ENCODE data around the gene MAML2. TPM values are rescaled to one million over a fixed set of nuclear protein-coding genes. Genes with fewer than 3 reads are reported as not detected.

Gene MAML2
- total and polyA plus RNA-seq, 4 donors, result 0.56 to 2.1 (median 1.4) TPM

- DNase-seq (ENCODE audit: low spot score), result no peak
- Histone ChIP-seq H3K9me3 (ENCODE audit: control insufficient read depth in 4 of 4, low read length in 3 of 4) (no peaks in the 10 kb centered on the region), H3K4me1 (ENCODE audit: control insufficient read depth in 4 of 4, insufficient read depth in 4 of 4, low read length in 3 of 4) (no peaks in the 10 kb centered on the region), H3K9ac (ENCODE audit: low read depth in 1 of 2, low read length in 2 of 2) (no peak overlapping the region), H3K27ac (ENCODE audit: low read depth in 1 of 2, low read length in 2 of 2) (no peak overlapping the region), H3K27me3 (ENCODE audit: control insufficient read depth in 4 of 4, insufficient read depth in 4 of 4, low read length in 3 of 4) (peaks cover 0 to 3% (median 0%) of the 10 kb centered on the region in 4 donors), H3K4me3 (ENCODE audit: low read depth in 1 of 3, low read length in 3 of 3) (no peak overlapping the region), H3K36me3 (ENCODE audit: control insufficient read depth in 4 of 4, insufficient read depth in 3 of 4, low read depth in 1 of 4, low read length in 3 of 4) (no peaks in the 10 kb centered on the region)
- TF ChIP-seq, protein P1, sequence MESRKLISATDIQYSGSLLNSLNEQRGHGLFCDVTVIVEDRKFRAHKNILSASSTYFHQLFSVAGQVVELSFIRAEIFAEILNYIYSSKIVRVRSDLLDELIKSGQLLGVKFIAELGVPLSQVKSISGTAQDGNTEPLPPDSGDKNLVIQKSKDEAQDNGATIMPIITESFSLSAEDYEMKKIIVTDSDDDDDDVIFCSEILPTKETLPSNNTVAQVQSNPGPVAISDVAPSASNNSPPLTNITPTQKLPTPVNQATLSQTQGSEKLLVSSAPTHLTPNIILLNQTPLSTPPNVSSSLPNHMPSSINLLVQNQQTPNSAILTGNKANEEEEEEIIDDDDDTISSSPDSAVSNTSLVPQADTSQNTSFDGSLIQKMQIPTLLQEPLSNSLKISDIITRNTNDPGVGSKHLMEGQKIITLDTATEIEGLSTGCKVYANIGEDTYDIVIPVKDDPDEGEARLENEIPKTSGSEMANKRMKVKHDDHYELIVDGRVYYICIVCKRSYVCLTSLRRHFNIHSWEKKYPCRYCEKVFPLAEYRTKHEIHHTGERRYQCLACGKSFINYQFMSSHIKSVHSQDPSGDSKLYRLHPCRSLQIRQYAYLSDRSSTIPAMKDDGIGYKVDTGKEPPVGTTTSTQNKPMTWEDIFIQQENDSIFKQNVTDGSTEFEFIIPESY (IDR thresholded peaks at IDR 0.05), result no peak
- TF ChIP-seq, protein P2, sequence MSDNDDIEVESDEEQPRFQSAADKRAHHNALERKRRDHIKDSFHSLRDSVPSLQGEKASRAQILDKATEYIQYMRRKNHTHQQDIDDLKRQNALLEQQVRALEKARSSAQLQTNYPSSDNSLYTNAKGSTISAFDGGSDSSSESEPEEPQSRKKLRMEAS (IDR thresholded peaks at IDR 0.05), result no peak
- TF ChIP-seq SP1 (IDR thresholded peaks at IDR 0.05), result no peak
- no peak for TF ChIP-seq NR2F2 (IDR thresholded peaks at IDR 0.05)
- TF ChIP-seq, protein P3, sequence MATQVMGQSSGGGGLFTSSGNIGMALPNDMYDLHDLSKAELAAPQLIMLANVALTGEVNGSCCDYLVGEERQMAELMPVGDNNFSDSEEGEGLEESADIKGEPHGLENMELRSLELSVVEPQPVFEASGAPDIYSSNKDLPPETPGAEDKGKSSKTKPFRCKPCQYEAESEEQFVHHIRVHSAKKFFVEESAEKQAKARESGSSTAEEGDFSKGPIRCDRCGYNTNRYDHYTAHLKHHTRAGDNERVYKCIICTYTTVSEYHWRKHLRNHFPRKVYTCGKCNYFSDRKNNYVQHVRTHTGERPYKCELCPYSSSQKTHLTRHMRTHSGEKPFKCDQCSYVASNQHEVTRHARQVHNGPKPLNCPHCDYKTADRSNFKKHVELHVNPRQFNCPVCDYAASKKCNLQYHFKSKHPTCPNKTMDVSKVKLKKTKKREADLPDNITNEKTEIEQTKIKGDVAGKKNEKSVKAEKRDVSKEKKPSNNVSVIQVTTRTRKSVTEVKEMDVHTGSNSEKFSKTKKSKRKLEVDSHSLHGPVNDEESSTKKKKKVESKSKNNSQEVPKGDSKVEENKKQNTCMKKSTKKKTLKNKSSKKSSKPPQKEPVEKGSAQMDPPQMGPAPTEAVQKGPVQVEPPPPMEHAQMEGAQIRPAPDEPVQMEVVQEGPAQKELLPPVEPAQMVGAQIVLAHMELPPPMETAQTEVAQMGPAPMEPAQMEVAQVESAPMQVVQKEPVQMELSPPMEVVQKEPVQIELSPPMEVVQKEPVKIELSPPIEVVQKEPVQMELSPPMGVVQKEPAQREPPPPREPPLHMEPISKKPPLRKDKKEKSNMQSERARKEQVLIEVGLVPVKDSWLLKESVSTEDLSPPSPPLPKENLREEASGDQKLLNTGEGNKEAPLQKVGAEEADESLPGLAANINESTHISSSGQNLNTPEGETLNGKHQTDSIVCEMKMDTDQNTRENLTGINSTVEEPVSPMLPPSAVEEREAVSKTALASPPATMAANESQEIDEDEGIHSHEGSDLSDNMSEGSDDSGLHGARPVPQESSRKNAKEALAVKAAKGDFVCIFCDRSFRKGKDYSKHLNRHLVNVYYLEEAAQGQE (IDR thresholded peaks at IDR 0.05), result no peak
- TF ChIP-seq JUND (IDR thresholded peaks at IDR 0.05), result no peak
- TF ChIP-seq ATF3 (IDR thresholded peaks at IDR 0.05), result no peak
- TF ChIP-seq GABPA (IDR thresholded peaks at IDR 0.05 in 1 of 2, conservative IDR thresholded peaks at IDR 0.05 in 1 of 2), result no peak
- no peak for TF ChIP-seq EGR1 (IDR thresholded peaks at IDR 0.05; ENCODE audit: low read depth in 2 of 2)
- TF ChIP-seq HNF4G (IDR thresholded peaks at IDR 0.05), result no peak
- TF ChIP-seq FOXA2 (IDR thresholded peaks at IDR 0.05), result no peak
- no peak for TF ChIP-seq HNF4A (conservative IDR thresholded peaks at IDR 0.05)
- TF ChIP-seq YY1 (IDR thresholded peaks at IDR 0.05), result no peak
- TF ChIP-seq TAF1 (conservative IDR thresholded peaks at IDR 0.05), result no peak
- no peak for TF ChIP-seq FOXA1 (IDR thresholded peaks at IDR 0.05)
- TF ChIP-seq CTCF (IDR thresholded peaks at IDR 0.05; ENCODE audit: low read depth, low read length, missing input control), result no peak
- TF ChIP-seq RXRA (IDR thresholded peaks at IDR 0.05), result no peak
- TF ChIP-seq RAD21 (IDR thresholded peaks at IDR 0.05), result no peak
- whole genome bisulfite sequencing, result 86% methylated on average over 5 of the region's 5 CpGs
These were observed 318.3 kb downstream of the MAML2 start for GRCh38 chr11:96024666-96025065.

Data from liver (tissue), 9 donors.